GM12878 (cell line): Measurements from ENCODE around the gene KCNJ12.

Source experiments
- CREM ChIP-seq: IDR thresholded peaks from 2 replicates; pipeline ENCODE4 v1.6.1; 2014; ENCODE audit warnings: antibody characterized with exemption, low read depth
- MEF2B ChIP-seq: fragments of 450-650 bp; IDR thresholded peaks from 2 replicates; pipeline ENCODE4 v1.6.1; 2018; ENCODE audit warnings: mild to moderate bottlenecking, moderate library complexity; ENCODE audit not compliant: partially characterized antibody, poor library complexity, severe bottlenecking
- RAD21 ChIP-seq: IDR thresholded peaks from 2 replicates; pipeline ENCODE4 v1.6.1; 2011; ENCODE audit warnings: mild to moderate bottlenecking, low read depth, low read length, moderate library complexity; ENCODE audit not compliant: insufficient read depth
- RCOR1 ChIP-seq: conservative IDR thresholded peaks from 2 replicates; pipeline ENCODE4 v1.6.1; 2012; ENCODE audit warnings: low read depth, low read length, improper control_type of control experiment
- TF ChIP-seq, protein P1 (sequence below): IDR thresholded peaks from 2 replicates; pipeline ENCODE4 v1.6.1; 2012; ENCODE audit warnings: mild to moderate bottlenecking, low read depth, low read length

DNA sequence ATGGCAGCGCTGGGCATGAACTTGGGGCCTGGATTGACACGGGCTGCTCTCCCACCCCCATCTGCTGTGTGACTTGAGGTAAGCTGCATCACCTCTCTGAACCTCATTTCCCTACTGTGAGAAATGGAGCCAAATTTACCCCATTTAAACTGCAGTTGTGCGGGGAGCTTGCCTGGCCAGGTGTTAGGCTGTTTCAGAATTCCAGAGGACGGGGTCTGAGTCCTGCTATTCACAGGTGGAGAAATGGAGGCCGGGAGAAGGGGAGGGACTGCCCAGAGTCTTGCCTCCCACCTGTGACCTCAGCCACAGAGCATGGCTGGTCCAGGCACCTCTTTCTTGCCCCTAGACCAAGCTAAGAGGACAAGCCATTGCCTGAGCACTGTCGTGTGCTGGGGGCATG lies 12.8 kb downstream of the KCNJ12 start:
- TF ChIP-seq MEF2B (no peak), RAD21 (no peak), CREM (no peak), RCOR1 (no peak)
- TF ChIP-seq, protein P1, sequence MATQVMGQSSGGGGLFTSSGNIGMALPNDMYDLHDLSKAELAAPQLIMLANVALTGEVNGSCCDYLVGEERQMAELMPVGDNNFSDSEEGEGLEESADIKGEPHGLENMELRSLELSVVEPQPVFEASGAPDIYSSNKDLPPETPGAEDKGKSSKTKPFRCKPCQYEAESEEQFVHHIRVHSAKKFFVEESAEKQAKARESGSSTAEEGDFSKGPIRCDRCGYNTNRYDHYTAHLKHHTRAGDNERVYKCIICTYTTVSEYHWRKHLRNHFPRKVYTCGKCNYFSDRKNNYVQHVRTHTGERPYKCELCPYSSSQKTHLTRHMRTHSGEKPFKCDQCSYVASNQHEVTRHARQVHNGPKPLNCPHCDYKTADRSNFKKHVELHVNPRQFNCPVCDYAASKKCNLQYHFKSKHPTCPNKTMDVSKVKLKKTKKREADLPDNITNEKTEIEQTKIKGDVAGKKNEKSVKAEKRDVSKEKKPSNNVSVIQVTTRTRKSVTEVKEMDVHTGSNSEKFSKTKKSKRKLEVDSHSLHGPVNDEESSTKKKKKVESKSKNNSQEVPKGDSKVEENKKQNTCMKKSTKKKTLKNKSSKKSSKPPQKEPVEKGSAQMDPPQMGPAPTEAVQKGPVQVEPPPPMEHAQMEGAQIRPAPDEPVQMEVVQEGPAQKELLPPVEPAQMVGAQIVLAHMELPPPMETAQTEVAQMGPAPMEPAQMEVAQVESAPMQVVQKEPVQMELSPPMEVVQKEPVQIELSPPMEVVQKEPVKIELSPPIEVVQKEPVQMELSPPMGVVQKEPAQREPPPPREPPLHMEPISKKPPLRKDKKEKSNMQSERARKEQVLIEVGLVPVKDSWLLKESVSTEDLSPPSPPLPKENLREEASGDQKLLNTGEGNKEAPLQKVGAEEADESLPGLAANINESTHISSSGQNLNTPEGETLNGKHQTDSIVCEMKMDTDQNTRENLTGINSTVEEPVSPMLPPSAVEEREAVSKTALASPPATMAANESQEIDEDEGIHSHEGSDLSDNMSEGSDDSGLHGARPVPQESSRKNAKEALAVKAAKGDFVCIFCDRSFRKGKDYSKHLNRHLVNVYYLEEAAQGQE: no peak
